HFFc6 (cell line): ENCODE results near the gene CHD3. TPM values are rescaled to one million over a fixed set of nuclear protein-coding genes. Genes with fewer than 3 reads are reported as not detected.

Experiments
- DNase-seq: peaks from one replicate; pipeline ENCODE4 v3.0.0-alpha.2; 2018
- H3K27ac Mint-ChIP-seq: 2 replicates; pipeline ENCODE4 v1.8.0; 2020; ENCODE audit warnings: mild to moderate bottlenecking, mixed read lengths
- H3K27me3 Mint-ChIP-seq: 2 replicates; pipeline ENCODE4 v1.8.0; 2021; ENCODE audit warnings: mild to moderate bottlenecking, moderate library complexity, mixed read lengths; ENCODE audit not compliant: insufficient read depth
- H3K36me3 Mint-ChIP-seq: 2 replicates; pipeline ENCODE4 v1.8.0; 2021; ENCODE audit warnings: low read depth, mixed read lengths
- H3K4me1 Mint-ChIP-seq: 2 replicates; pipeline ENCODE4 v1.8.0; 2020; ENCODE audit warnings: low read depth, mixed read lengths
- H3K4me3 Mint-ChIP-seq: 2 replicates; pipeline ENCODE4 v1.8.0; 2020; ENCODE audit warnings: mild to moderate bottlenecking, moderate library complexity, mixed read lengths
- H3K9me3 Mint-ChIP-seq: 2 replicates; pipeline ENCODE4 v1.8.0; 2020; ENCODE audit warnings: mild to moderate bottlenecking, mixed read lengths
- total RNA-seq, 6 experiments: library from RNA; stranded (reverse); fragmentation: NEBNext Ultra II Directional; extraction: Animal tissue kit (Norgen Biotek cat#: 25700); gene quantifications; 2 replicates in 1 of 6; 3 replicates in 5 of 6; pipeline ENCODE4 v1.2.3, GENCODE V29; 2021
- TF ChIP-seq, protein P1 (sequence below): fragments of 200-600 bp; sonication (generic); IDR thresholded peaks from 2 replicates; pipeline ENCODE4 v1.5.0; 2021; ENCODE audit warnings: antibody characterized with exemption, mild to moderate bottlenecking

Gene CHD3
- total RNA-seq, 6 experiments from 2014 or later, result 83.3 to 112 (median 110) TPM

- Mint-ChIP-seq H3K4me3 (no peak overlapping the region), H3K9me3 (no peaks in the 10 kb centered on the region), H3K36me3 (peaks cover 41% of the 10 kb centered on the region), H3K27ac (no peak overlapping the region; the same call in 1 of the 2 replicates), H3K27me3 (no peaks in the 10 kb centered on the region), H3K4me1 (peaks cover 45% of the 10 kb centered on the region)
- DNase-seq, result no peak
- TF ChIP-seq, protein P1, sequence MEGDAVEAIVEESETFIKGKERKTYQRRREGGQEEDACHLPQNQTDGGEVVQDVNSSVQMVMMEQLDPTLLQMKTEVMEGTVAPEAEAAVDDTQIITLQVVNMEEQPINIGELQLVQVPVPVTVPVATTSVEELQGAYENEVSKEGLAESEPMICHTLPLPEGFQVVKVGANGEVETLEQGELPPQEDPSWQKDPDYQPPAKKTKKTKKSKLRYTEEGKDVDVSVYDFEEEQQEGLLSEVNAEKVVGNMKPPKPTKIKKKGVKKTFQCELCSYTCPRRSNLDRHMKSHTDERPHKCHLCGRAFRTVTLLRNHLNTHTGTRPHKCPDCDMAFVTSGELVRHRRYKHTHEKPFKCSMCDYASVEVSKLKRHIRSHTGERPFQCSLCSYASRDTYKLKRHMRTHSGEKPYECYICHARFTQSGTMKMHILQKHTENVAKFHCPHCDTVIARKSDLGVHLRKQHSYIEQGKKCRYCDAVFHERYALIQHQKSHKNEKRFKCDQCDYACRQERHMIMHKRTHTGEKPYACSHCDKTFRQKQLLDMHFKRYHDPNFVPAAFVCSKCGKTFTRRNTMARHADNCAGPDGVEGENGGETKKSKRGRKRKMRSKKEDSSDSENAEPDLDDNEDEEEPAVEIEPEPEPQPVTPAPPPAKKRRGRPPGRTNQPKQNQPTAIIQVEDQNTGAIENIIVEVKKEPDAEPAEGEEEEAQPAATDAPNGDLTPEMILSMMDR, result no peak
Measured at GRCh38 chr17:7935859-7936258, 47.3 kb downstream of the CHD3 start.

DNA sequence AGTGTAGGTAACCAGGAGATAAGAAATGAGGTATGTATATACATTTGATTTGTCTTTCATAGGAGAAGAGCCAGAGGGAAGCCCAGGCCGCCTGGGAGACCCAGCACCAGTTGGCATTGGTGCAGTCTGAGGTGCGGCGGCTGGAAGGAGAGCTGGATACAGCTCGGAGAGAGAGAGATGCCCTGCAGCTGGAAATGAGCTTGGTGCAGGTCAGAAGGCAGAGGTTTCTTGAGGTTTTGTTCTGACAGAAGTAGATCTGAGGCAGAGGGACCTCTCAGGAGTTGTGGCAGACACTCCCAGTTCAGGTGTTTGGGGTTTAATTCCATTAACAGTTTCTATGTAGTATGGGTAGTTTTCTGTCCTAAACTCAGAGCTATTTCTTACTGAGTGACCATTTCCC, 51.4 kb downstream of the CHD3 start:
- DNase-seq, result no peak
- peaks cover 18% of the 10 kb centered on the region for H3K4me1 Mint-ChIP-seq
- TF ChIP-seq, protein P1, result no peak
- H3K27me3 Mint-ChIP-seq, result no peaks in the 10 kb centered on the region
- no peaks in the 10 kb centered on the region for H3K9me3 Mint-ChIP-seq
- no peak overlapping the region for H3K4me3 Mint-ChIP-seq
- H3K36me3 Mint-ChIP-seq, result peaks cover 40% of the 10 kb centered on the region
- H3K27ac Mint-ChIP-seq, result no peak overlapping the region

DNA sequence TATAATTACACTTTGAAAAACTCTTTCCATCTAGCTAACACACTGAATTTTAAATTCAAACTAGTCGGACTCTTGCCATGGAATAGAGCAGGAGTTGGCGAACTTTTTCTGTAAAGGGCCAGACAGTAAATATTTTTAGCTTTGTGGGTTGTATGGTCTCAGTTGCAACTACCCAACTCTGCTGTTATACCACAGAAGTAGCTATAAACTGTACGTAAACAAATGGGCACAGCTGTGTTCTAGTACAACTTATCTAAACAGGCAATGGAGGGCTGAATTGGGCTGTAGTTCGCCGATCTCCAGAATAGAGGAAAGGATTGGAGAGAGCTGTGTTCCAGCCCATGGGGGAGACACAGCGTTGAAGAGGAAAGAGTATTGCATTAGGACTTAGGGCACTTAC, 52.2 kb downstream of the CHD3 start:
- no peak overlapping the region for H3K27ac Mint-ChIP-seq
- no peaks in the 10 kb centered on the region for H3K27me3 Mint-ChIP-seq
- H3K36me3 Mint-ChIP-seq, result peaks cover 41% of the 10 kb centered on the region
- H3K4me1 Mint-ChIP-seq, result peaks cover 14% of the 10 kb centered on the region
- TF ChIP-seq, protein P1, result no peak
- no peak for DNase-seq
- H3K9me3 Mint-ChIP-seq, result no peaks in the 10 kb centered on the region
- H3K4me3 Mint-ChIP-seq, result no peak overlapping the region

DNA sequence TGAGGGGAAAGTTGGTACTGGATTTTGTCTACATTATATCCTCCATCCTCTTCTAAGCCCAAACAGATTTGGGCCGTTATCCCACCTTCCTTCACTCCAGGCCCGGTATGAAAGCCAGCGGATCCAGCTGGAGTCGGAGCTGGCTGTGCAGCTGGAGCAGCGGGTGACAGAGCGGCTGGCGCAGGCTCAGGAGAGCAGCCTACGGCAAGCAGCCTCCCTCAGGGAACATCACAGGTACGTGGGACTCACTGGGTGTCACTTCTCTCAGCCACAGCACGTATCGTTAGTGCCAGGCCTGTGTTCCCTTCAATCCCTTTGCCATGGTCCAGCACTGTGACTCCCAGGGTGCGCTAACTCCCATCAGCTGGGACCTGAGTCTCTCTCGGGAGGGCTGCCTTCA, 54.7 kb downstream of the CHD3 start:
- peaks cover under 1% of the 10 kb centered on the region; the same call in 1 of the 2 replicates for H3K27me3 Mint-ChIP-seq
- H3K4me3 Mint-ChIP-seq, result no peak overlapping the region
- H3K9me3 Mint-ChIP-seq, result no peaks in the 10 kb centered on the region
- no peaks in the 10 kb centered on the region for H3K4me1 Mint-ChIP-seq
- H3K27ac Mint-ChIP-seq, result no peak overlapping the region
- DNase-seq, result no peak
- TF ChIP-seq, protein P1, result no peak
- peaks cover 37% of the 10 kb centered on the region for H3K36me3 Mint-ChIP-seq

- peaks cover 47% of the 10 kb centered on the region for H3K36me3 Mint-ChIP-seq
- TF ChIP-seq, protein P1, result no peak
- no peak overlapping the region for H3K4me3 Mint-ChIP-seq
- no peaks in the 10 kb centered on the region for H3K9me3 Mint-ChIP-seq
- no peak overlapping the region for H3K27ac Mint-ChIP-seq
- no peak for DNase-seq
- no peaks in the 10 kb centered on the region for H3K4me1 Mint-ChIP-seq
- peaks cover 1% of the 10 kb centered on the region; the same call in 1 of the 2 replicates for H3K27me3 Mint-ChIP-seq
Measured at GRCh38 chr17:7944326-7944725, 55.7 kb downstream of the CHD3 start.

- TF ChIP-seq, protein P1, result no peak
- Mint-ChIP-seq H3K27ac (no peak overlapping the region), H3K9me3 (no peaks in the 10 kb centered on the region), H3K36me3 (peaks cover 47% of the 10 kb centered on the region), H3K4me3 (no peak overlapping the region), H3K27me3 (peaks cover 1% of the 10 kb centered on the region; the same call in 1 of the 2 replicates), H3K4me1 (no peaks in the 10 kb centered on the region)
- DNase-seq, result no peak
Measured at GRCh38 chr17:7945651-7946050, 57.1 kb downstream of the CHD3 start.
